Muscle layer of duodenum (tissue), 2 donors: ENCODE data around the gene USF1.
"Not testable (repeated sequence)": the region's sequence is repeated elsewhere in the genome, so short reads cannot be mapped to it uniquely, and the experiment has no call there.

Source experiments
- H3K27ac ChIP-seq: one replicate; pipeline ENCODE4 v1.7.0; 2013; ENCODE audit warnings: mild to moderate bottlenecking, low read length
- H3K27me3 ChIP-seq: one replicate; pipeline ENCODE4 v1.7.0; 2013; ENCODE audit warnings: low read depth, mild to moderate bottlenecking, control low read depth, low read length
- H3K36me3 ChIP-seq, 2 donors: one replicate each; pipeline ENCODE4 v1.7.0; 2013; ENCODE audit warnings: low read length in 2 of 2, control low read depth in 1 of 2, mild to moderate bottlenecking in 1 of 2; ENCODE audit not compliant: insufficient read depth in 2 of 2, control insufficient read depth in 1 of 2
- H3K4me1 ChIP-seq, 2 donors: one replicate each; pipeline ENCODE4 v1.7.0; 2013; ENCODE audit warnings: low read length in 2 of 2, mild to moderate bottlenecking in 2 of 2, control low read depth in 1 of 2, moderate library complexity in 1 of 2; ENCODE audit not compliant: insufficient read depth in 2 of 2, control insufficient read depth in 1 of 2
- H3K4me3 ChIP-seq, 2 donors: one replicate each; pipeline ENCODE4 v1.7.0; 2013; ENCODE audit warnings: low read length in 2 of 2, low read depth in 1 of 2, mild to moderate bottlenecking in 1 of 2
- H3K9me3 ChIP-seq, 2 donors: one replicate each; pipeline ENCODE4 v1.7.0; 2013; ENCODE audit warnings: low read length in 2 of 2, control low read depth in 1 of 2, mild to moderate bottlenecking in 1 of 2; ENCODE audit not compliant: control insufficient read depth in 1 of 2
- donor health status: healthy.

The USF1 gene

GRCh38 chr1:161044908-161045735 is 655 bp downstream of the USF1 start:
- H3K9me3 ChIP-seq, result no peaks in the 10 kb centered on the region
- no peaks in the 10 kb centered on the region for H3K27me3 ChIP-seq
- H3K27ac ChIP-seq, result peak overlapping the region; percentile 99
- H3K36me3 ChIP-seq, result peaks cover 32 to 34% of the 10 kb centered on the region in 2 donors
- peak overlapping the region; percentile 75 to 84 for H3K4me3 ChIP-seq
- peaks cover 4 to 6% of the 10 kb centered on the region in 2 donors for H3K4me1 ChIP-seq

- Histone ChIP-seq H3K4me3 (peak overlapping the region; percentile 75 to 84), H3K27me3 (no peaks in the 10 kb centered on the region), H3K9me3 (no peaks in the 10 kb centered on the region), H3K36me3 (peaks cover 38 to 40% of the 10 kb centered on the region in 2 donors), H3K4me1 (peaks cover 4 to 6% of the 10 kb centered on the region in 2 donors), H3K27ac (peak overlapping the region; percentile 99)
Measured at GRCh38 chr1:161044535-161044907, 1.3 kb downstream of the USF1 start.

GRCh38 chr1:161039546-161039945 is 6.2 kb downstream of the USF1 start:
- Histone ChIP-seq H3K36me3 (peaks cover 36 to 38% of the 10 kb centered on the region in 2 donors), H3K27ac (no peak overlapping the region), H3K4me3 (no peak overlapping the region), H3K27me3 (no peaks in the 10 kb centered on the region), H3K9me3 (no peaks in the 10 kb centered on the region), H3K4me1 (peaks cover 7 to 14% of the 10 kb centered on the region in 2 donors)

DNA sequence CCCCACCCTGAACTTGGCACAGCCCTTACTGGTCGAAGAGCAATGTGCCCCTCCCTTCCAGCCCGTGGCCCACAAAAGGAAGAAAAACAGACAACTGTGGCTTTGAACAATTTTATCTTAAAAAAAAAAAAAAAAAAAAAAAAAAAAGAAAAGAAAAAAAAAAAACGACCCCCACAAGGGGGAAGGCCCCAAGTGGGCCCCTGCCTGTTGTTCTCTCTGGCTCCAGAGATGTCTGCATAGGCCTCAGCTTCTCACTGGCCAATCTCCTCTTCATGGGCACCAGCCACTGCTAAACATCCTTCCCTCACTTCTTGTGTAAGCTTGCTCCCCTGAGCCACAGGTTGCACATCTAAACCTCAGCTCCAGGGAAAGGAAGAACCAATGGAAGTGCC is 6.6 kb downstream of the USF1 start:
- Histone ChIP-seq H3K36me3 (peaks cover 36 to 38% of the 10 kb centered on the region in 2 donors), H3K4me3 (peak overlapping the region; percentile 56 to 67), H3K27ac (no peak overlapping the region)

DNA sequence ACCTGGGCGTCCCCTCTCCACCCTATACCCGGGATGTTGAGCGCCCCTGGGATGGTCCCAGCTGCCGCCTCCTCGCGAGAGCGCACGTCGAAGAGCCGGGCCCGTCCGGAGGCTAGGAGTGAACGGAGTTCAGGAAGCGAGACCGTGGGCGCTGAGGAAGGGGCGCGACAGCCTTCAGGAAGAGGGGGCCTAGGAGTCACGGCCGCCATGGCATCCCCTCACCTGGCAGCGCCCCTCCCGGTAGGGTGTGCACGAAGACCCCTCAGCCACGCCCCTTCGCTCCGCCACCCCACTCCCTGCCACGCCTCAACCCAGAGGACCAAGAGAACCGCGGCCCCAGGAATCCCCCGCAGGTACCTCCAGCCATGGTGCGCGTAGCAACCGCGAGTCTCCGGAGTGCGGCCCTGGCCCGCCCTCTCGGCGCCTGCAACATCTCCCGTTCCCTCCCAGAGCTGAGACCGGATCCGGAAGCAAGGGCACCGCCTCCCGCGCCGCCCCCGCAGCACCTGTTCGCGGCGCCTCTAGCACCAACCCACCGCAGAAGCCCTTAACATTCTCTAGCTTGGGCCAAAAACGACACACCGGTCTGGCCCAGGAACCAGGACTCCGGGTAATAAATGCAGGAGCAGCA is 7.1 kb downstream of the USF1 start, which contains the start of gene TSTD1:
TSTD1 (minus strand) TSS at position 442 of the 631 bp plus-strand sequence; CDS start at position 367, 75 bp downstream.
- peaks cover 4 to 8% of the 10 kb centered on the region in 2 donors for H3K4me1 ChIP-seq
- no peaks in the 10 kb centered on the region for H3K27me3 ChIP-seq
- H3K27ac ChIP-seq, result no peak within 1 kb of the TSS
- peaks cover 36 to 38% of the 10 kb centered on the region in 2 donors for H3K36me3 ChIP-seq
- no peaks in the 10 kb centered on the region for H3K9me3 ChIP-seq
- H3K4me3 ChIP-seq, result peak within 1 kb of the TSS; percentile 56 to 67

More for the DNA sequence above, 6.6 kb downstream of the USF1 start:
- Histone ChIP-seq H3K4me1 (peaks cover 5 to 10% of the 10 kb centered on the region in 2 donors), H3K27me3 (no peaks in the 10 kb centered on the region), H3K9me3 (no peaks in the 10 kb centered on the region)

DNA sequence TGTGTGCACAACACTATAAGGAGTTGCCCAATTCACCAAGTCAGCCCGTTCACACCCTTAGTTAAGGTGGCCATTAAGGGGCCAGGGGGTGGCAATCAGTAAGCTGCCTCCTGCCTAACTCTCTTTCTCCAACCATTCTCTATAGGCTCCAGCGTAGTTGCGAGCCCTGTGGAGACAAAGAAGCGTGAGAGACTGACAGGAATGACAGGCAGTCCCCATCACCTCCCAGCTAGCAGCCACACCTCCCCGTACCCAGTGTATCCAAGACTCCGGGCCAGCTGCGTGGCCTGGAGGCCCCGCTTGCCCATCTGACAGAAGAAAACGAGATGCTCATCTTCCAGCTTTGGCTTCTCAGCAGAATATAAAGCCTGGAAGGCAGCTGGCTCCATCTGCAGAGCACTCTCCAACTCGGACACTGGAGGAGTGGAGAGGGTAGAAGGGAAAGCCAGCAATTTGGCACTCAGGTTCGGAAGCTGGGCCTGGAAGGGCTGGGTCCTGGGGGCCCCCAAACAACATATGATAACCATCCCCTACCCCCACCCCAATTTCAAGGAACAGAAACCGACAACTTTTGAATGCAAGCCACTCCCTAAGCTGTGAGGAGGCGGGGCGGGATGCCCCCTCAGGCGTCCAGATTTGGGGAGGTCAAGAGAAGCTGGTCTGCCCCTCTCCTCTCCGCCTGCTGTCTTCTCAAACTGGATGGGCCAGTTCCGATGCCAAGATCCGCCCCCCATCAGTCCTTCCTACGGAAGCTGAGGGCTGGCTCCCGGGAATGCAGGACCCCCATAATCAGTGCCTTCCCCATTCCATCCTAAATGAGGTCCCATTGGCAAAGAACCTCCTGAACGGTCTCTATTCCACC is 7.9 kb downstream of the USF1 start:
- peaks cover 4 to 8% of the 10 kb centered on the region in 2 donors for H3K4me1 ChIP-seq
- no peaks in the 10 kb centered on the region for H3K9me3 ChIP-seq
- H3K4me3 ChIP-seq, result peak overlapping the region; percentile 56 to 67
- peaks cover 32 to 38% of the 10 kb centered on the region in 2 donors for H3K36me3 ChIP-seq
- H3K27ac ChIP-seq, result no peak overlapping the region
- H3K27me3 ChIP-seq, result no peaks in the 10 kb centered on the region

DNA sequence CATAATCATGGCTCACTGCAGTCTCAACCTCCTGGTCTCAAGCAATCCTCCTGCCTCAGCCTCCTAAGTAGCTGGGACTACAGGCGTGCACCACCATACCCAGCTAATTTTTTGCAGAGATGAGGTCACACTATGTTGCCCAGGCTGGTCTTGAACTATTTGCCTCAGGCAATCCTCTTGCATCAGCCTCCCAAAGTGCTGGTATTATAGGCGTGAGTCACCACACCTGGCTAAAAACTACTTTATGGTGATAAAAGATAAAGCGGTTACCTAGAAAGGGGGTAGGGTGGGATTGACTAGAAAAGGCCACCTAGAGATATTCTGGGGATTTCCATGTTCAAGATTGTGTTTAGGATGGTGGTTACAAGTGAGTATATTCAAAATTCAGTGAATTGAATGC is 12.0 kb downstream of the USF1 start:
- Histone ChIP-seq H3K36me3 (no peaks in the 10 kb centered on the region), H3K4me1 (peaks cover 4 to 8% of the 10 kb centered on the region in 2 donors), H3K27me3 (no peaks in the 10 kb centered on the region), H3K4me3 (no peak overlapping the region), H3K9me3 (no peaks in the 10 kb centered on the region), H3K27ac (no peak overlapping the region)

DNA sequence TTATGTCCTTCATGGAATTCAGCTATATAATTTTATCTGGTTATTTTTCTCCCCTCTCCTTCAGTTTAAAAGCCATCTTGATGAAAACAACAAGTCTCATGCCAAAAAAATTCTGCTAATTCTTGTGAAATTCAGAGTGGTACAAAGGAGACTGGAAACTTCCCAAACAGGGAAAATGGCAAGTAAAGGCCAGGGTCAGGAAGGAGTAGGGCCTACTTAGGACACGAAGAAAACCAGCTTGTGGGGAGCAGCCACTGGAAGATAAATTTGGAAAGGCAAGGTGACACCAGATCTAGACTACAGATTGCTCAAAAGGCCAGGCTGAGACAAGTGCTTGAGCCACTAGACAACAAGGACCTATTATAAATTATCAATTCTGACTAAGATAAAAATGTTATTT is 13.4 kb downstream of the USF1 start:
- Histone ChIP-seq H3K27ac (no peak overlapping the region), H3K27me3 (no peaks in the 10 kb centered on the region), H3K36me3 (no peaks in the 10 kb centered on the region), H3K4me1 (no peaks in the 10 kb centered on the region), H3K9me3 (no peaks in the 10 kb centered on the region), H3K4me3 (no peak overlapping the region)

- Histone ChIP-seq H3K27me3 (no peaks in the 10 kb centered on the region), H3K4me1 (no peaks in the 10 kb centered on the region), H3K36me3 (no peaks in the 10 kb centered on the region), H3K4me3 (no peak overlapping the region), H3K27ac (no peak overlapping the region), H3K9me3 (no peaks in the 10 kb centered on the region)
Measured at GRCh38 chr1:161031874-161032273, 13.9 kb downstream of the USF1 start.

DNA sequence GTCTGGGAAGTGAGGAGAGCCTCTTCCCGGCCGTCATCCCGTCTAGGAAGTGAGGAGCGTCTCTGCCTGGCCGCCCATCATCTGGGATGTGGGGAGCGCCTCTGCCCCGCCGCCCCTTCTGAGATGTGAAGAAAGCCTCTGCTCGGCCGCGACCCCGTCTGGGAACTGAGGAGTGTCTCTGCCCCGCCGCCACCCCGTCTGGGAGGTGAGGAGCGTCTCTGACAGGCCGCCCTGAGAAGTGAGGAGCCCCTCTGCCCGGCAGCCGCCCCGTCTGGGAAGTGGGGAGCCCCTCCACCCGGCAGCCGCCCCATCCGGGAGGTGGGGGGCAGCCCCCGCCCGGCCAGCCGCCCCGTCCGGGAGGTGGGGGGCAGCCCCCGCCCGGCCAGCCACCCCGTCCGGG is 16.3 kb downstream of the USF1 start:
- H3K4me1 ChIP-seq, H3K27ac ChIP-seq, H3K9me3 ChIP-seq, H3K36me3 ChIP-seq, H3K4me3 ChIP-seq, H3K27me3 ChIP-seq: not testable (repeated sequence)

DNA sequence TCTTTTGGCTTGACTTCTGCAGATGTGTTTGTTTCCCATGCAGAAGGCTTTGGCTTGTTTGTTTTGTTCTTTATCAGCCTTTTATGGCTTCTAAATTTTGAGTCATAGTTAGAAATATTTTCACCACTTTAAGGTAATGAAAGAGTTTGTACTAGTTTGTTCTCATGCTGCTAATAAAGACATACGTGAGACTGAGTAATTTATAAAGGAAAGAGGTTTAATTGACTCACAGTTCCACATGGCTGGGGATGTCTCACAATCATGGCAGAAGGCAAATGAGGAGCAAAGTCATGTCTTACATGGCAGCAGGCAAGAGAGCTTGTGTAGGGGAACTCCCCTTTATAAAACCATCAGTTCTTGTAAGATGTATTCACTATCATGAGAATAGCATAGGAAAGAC is 18.8 kb downstream of the USF1 start:
- not testable (repeated sequence) for H3K4me3 ChIP-seq, H3K9me3 ChIP-seq, H3K4me1 ChIP-seq, H3K27ac ChIP-seq, H3K27me3 ChIP-seq, H3K36me3 ChIP-seq
